Measurements from ENCODE around the gene GLYATL3.

GLYATL3 gene

DNA sequence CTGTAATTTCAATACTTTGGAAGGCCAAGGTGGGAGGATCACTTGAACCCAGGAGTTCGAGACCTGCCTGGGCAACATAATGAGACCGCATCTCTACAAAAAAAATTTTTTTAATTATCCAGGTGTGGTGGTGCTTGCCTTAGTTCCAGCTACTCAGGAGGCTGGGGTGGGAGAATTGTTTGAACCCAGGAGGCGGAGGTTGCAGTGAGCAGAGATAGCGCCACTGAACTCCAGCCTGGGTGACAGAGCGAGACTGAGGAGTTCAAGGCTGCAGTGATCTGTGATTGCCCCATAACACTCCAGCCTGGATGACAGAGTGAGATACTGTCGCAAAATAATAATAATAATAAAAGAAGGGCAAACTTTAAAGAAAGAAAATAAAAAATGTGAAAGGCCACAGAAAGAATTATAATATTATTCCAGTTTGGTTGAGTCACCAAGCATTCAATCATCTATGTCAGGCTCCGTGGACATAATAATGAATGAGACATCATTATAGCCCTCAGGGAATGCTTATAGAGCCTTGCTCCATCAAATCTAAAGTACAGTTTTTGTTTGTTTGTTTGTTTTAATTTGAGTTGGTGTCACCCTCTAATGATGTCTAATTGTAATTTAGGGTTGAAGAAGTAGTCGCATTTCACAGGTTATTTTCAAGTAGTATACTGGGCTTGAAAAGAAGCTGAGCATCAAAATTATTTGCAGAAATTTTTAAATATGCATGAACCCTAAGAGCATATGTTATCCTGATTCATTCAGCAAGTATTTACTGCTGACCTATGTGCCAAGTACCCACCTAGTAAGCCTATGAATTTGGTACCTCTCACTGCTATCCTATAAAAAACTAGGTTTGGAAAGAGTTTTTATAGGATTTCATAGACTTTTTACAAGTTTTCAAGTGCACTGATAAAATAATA lies 15.1 kb downstream of the GLYATL3 start:
- DNase-seq = no peak

GRCh38 chr6:49515485-49516146 lies 15.9 kb downstream of the GLYATL3 start:
- no peak for DNase-seq

- no peak for DNase-seq
Measured at GRCh38 chr6:49516147-49516505, 16.4 kb downstream of the GLYATL3 start.

DNA sequence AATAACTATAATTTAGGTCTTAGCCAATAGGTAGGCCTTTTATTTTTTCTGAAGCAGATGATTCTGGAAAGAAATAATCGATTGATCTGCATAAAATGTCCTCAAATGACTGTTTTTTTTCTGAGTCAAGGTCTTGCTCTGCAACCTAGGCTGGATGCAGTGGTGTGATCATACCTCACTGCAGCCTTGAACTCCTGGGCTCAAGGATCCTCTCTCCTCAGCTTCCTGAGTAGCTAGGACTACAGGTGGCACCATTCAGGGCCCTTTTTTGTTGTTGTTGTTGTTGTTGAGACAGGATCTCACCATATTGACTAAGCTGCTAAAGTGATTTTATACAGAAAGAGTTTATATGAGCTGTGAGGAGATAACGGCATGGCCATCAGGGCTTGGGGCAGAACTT lies 18.2 kb downstream of the GLYATL3 start:
- no peak for DNase-seq

- DNase-seq = no peak
Measured at GRCh38 chr6:49519660-49520059, 19.9 kb downstream of the GLYATL3 start.

- DNase-seq = no peak
Measured at GRCh38 chr6:49522710-49523593, 23.2 kb downstream of the GLYATL3 start.

GRCh38 chr6:49523901-49524300 lies 24.2 kb downstream of the GLYATL3 start:
- DNase-seq = no peak

- no peak for DNase-seq
Measured at GRCh38 chr6:49524541-49524940, 24.8 kb downstream of the GLYATL3 start.

DNA sequence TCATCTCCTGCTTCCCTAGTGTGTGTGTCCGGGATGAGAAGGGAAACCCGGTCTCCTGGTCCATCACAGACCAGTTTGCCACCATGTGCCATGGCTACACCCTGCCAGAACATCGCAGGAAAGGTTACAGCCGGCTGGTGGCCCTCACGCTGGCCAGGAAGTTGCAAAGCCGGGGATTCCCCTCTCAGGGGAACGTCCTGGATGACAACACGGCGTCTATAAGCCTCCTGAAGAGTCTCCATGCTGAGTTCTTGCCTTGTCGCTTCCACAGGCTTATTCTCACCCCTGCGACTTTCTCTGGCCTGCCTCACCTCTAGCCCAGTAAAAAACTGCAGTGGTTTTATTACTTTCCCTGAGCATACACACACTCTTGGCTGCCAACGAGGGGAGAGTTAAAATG lies 26.9 kb downstream of the GLYATL3 start:
- no peak for DNase-seq

DNA sequence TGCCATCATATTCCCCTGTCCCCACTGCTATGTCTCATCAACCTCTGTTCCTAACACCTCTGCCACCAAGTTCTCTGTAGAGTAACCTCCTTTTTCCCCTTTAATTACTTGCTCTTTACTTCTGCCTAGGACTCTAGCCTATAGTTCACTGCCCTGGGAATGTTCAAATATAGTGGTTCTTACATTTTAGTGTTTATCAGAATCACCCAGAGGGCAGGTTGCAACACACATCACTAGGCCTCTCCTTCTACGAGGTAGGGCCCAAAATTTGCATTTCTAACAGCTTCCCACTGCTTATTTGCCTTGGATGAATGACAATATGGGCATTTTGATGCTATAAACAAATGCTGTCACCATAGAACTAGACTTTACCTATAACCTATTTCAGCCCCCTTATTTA lies 27.6 kb downstream of the GLYATL3 start:
- no peak for DNase-seq

GRCh38 chr6:49528571-49528970 lies 28.8 kb downstream of the GLYATL3 start:
- no peak for DNase-seq

- no peak for DNase-seq
Measured at GRCh38 chr6:49530141-49530776, 30.5 kb downstream of the GLYATL3 start.

- peak in 3 of 4 experiments; percentile 17 to 79 (median 70) for DNase-seq
Measured at GRCh38 chr6:49531774-49532569, 32.2 kb downstream of the GLYATL3 start.

GRCh38 chr6:49535795-49536194 lies 36.1 kb downstream of the GLYATL3 start:
- no peak for DNase-seq

DNA sequence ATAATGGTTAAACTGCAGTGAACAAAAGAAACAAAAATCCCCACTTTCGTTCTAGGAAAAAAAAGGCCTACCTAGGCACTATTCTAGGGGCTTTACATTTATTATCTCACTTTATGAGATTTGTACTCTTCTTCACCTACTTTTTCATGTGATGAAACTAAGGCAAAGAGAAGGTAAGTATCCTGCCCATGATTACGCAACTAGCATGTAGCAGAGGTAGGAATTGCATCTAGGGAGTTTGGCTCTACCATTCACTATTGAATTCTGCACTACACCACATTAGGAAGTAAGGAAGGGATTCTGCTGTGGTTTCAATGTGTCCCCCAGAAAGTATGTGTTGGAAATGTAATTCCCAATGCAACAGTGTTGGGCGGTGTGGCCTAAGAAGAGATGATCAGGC lies 39.4 kb downstream of the GLYATL3 start:
- DNase-seq = no peak

GRCh38 chr6:49540614-49541013 lies 40.9 kb downstream of the GLYATL3 start:
- DNase-seq = no peak

DNA sequence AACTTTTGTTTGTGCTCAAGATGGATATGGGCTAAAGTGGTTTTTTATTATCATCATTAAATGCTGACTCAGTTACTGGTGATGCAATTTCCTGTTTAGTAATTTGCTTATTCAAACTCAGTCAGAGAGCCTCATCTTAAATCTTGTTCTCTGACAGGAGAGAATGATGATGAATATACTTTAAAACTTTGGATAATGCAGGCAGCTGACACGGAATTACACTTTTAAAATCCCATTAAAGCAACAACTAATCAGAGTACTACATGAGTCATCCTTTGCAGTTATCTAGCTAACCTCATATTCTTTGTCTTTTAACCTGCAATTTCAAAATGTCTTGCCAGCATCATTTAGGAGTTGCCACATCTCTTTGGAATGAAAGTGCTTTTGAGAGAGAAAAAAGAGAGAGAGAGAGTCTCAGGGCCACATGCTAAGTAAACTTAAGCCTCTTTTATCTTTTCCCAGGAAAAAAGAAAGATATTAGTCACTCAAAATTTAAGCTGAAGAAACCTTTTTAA lies 41.5 kb downstream of the GLYATL3 start:
- peak in 2 of 4 experiments; percentile 6 to 13 for DNase-seq

DNA sequence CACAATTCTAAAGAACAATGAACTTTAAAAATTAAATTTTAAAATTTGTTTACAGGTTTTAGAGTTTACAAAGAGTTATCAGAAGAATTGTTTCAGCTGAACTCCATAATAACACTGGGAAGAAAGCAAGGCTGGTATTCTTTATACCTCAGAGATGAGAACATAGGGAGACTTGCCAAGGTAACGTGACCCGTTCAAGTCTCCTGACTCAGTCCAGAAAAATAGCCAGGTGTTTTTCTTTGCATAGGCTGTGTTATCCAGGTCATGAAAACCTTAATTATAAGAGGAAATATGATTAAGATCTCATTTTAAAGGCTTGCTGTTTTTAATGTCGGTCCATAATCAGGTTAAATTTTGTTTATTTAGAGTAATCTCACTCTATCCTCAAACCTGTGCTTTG lies 42.2 kb downstream of the GLYATL3 start:
- DNase-seq = no peak

DNA sequence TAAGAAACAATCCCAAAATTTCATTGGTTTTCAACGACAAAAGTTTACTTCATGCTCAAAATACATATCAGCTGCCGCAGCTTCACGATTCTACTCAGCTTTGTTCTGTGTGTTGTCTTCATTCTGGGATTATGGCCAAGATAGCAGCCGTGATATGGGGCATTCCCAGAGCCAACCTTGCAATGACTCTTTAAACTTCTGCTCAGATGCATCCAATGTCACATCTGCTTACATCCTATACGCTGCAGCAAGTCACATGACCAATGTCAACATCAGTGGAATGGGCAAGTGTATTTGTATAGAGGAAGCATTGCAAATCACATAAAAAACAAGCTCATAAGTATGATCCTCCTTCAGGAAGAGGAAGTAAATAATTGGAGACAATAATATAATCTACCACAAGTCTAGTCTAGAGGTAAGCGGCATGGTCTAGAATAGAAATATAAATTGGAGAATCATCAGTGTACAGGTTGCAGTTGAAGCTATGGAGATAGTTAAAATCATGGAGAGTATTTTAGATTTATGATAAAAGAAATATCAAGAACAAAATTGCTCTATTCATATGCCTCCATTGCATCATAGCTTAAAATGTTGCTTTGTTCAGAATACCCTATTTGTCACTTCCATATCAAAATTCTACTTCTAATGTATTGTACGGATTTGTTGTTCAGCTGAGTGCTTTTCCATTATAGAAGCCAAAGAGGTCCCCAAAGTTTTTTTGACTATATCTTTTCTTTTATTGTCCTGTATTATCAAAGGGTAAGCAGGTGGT lies 43.5 kb downstream of the GLYATL3 start:
- DNase-seq = peak in 3 of 4 experiments; percentile 7 to 55 (median 29)

DNA sequence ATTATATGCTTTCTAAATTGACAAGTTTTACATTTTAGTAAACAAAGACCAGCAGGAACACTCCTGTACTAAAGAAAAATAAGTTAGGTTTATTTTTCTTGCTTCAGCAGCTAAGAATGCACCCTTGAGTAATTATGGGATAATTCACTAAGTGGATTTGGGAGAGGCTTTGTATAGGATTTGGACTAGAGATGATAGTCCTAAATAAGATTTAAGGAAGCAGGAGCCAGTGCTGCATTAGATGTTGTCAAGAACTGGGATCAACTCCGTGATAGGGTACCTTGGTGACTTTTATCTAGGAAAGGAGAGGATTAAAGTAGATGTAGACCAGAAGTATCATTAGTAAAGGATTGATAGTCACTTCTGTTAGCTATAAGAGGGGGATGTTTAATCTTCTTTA lies 46.6 kb downstream of the GLYATL3 start:
- DNase-seq = no peak

Measured in suppressor macrophage (primary cell).